Measurements from ENCODE around the gene FGFR2.

DNA sequence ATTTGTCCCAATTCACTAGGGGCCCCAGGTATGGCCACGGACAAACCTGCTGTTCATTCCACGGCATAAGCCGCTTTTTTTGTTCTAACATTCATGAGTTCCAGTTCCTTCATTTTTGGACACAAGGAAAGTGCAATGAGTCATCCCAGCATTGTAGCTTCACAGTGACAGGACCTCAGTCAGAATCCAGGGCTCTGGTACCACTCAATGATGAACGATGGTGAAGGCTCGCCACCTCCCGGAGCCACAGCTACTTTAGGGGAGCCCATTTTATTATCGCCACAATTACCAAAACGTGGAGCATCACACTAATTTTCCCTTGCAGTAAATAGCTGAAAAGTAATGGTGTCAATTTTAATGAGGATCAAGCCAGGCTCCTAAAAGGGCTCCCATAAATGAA, 62.9 kb downstream of the FGFR2 start:
- TF ChIP-seq, protein P1, sequence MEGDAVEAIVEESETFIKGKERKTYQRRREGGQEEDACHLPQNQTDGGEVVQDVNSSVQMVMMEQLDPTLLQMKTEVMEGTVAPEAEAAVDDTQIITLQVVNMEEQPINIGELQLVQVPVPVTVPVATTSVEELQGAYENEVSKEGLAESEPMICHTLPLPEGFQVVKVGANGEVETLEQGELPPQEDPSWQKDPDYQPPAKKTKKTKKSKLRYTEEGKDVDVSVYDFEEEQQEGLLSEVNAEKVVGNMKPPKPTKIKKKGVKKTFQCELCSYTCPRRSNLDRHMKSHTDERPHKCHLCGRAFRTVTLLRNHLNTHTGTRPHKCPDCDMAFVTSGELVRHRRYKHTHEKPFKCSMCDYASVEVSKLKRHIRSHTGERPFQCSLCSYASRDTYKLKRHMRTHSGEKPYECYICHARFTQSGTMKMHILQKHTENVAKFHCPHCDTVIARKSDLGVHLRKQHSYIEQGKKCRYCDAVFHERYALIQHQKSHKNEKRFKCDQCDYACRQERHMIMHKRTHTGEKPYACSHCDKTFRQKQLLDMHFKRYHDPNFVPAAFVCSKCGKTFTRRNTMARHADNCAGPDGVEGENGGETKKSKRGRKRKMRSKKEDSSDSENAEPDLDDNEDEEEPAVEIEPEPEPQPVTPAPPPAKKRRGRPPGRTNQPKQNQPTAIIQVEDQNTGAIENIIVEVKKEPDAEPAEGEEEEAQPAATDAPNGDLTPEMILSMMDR (IDR thresholded peaks at IDR 0.05; ENCODE audit: low read depth, low read length) = no peak
- TF ChIP-seq POLR2A (IDR thresholded peaks at IDR 0.05; ENCODE audit: extremely low read depth, insufficient read length) = no peak
- TF ChIP-seq, protein P2, sequence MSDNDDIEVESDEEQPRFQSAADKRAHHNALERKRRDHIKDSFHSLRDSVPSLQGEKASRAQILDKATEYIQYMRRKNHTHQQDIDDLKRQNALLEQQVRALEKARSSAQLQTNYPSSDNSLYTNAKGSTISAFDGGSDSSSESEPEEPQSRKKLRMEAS (IDR thresholded peaks at IDR 0.05; ENCODE audit: low read depth, low read length) = no peak

Data from NB4 (cell line).